Measurements from ENCODE around the gene DHX35.

The DHX35 gene

GRCh38 chr20:39044501-39044900 lies 82.4 kb downstream of the DHX35 start:
- H3K4me3 ChIP-seq (ENCODE audit: low read length) = no peak overlapping the region
- TF ChIP-seq CTCF (conservative IDR thresholded peaks at IDR 0.05; ENCODE audit: low read length) = no peak
- DNase-seq (ENCODE audit: low read depth) = no peak

GRCh38 chr20:39045676-39046075 lies 83.5 kb downstream of the DHX35 start:
- no peak for DNase-seq (ENCODE audit: low read depth)
- no peak for TF ChIP-seq CTCF (conservative IDR thresholded peaks at IDR 0.05; ENCODE audit: low read length)
- H3K4me3 ChIP-seq (ENCODE audit: low read length) = no peak overlapping the region

- no peak overlapping the region for H3K4me3 ChIP-seq (ENCODE audit: low read length)
- no peak for TF ChIP-seq CTCF (conservative IDR thresholded peaks at IDR 0.05; ENCODE audit: low read length)
- no peak for DNase-seq (ENCODE audit: low read depth)
Measured at GRCh38 chr20:39047417-39047985, 85.4 kb downstream of the DHX35 start.

DNA sequence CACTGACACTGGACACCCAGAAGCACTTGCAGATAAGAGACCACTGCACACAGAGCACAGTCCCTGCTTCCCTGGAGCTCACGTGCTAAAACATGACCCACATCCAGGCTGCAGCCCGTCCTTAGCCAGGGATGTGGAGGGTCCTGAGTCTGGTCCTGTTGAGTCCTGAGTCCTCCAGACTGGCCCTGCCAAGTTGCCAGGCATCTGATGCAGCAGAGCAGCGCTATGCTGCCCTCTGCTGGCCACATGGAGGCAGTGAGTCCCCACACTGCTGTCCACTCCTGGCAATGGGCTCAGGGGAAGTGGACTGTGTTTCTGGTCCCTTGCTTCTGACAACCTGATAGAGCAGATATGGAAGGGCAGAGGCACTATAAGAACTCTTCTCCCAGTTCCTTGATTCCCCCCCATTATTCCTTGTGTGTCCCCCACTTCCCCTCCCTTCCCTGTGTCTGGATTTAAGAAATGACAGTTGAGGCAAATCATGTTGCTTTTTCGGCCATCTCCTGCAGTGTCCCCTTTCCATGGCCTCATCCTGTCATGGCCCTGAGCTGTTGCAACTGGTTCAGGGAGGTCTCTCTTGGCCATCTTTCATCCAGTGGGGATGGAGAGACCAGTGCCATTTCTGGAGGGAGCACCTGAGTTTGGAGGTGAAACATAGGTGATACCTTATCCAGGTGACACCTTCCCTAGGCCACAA lies 86.0 kb downstream of the DHX35 start:
- peak; percentile 71 for DNase-seq (ENCODE audit: low read depth)

DNA sequence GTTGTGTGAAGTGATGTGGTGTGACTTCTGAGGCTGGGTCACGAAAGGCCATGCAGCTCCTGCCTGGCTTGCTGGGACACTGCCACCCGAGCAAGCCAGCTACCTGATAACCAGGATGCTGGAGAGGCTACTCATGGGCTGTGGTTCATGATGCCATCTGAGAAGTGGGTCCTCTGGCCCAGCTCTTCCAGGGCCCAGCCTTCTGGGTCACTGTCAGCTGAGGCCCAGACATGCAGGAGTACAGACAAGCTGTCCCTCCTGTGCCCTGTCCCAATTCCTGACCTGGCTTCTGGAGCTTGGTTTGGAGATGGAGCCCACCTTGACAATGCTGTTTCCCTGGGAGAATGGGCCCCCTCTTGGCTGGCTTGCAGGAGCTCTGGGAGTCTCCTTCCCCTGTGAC lies 87.0 kb downstream of the DHX35 start:
- DNase-seq (ENCODE audit: low read depth) = no peak
- H3K4me3 ChIP-seq (ENCODE audit: low read length) = peak overlapping the region; percentile 86; the same call in 1 of the 2 replicates
- no peak for TF ChIP-seq CTCF (conservative IDR thresholded peaks at IDR 0.05; ENCODE audit: low read length)

More for the DNA sequence above, 86.0 kb downstream of the DHX35 start:
- peak; percentile 99 for TF ChIP-seq CTCF (conservative IDR thresholded peaks at IDR 0.05; ENCODE audit: low read length)
- no peak overlapping the region for H3K4me3 ChIP-seq (ENCODE audit: low read length)

DNA sequence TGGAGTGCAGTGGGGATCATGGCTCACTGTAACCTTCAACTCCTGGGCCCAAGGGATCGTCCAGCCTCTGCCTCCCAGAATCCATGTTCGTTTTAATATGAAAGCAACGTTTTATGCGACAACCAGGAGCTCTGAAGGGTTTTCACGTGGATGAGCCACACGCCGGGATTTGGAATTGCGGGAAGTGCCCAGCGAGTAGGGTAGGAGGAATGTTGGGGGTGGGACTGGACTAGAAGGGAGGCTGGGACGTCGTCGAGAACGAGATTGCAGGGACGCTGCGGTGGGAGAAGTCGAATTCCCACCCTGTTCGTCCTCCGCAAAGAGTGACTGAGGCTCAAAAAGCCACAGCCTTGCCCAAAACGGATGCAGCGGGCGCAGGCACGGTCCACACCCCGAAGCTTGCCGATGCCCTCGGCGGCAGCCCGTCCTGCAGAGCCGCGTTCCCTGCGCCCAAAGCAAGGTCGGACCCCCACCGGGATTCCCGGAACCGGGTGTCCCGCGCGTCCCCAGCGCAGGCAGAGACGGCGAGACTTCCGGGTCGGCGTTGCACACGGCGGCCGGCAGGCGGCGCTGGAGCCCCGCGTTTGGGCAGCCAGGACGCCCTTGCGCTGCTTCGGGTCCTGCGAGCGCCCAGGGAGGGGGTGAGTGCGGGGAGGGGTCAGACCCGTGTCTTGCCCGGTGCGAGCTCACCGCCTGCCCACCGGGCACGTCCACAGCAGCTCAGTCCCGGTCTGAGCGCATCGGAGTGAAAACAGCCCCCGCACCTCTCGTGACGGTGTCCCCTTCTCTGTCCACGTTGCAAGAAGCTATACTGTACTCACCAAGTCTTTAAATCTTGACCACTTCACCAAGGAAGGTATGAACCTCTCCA lies 87.8 kb downstream of the DHX35 start:
- H3K4me3 ChIP-seq (ENCODE audit: low read length) = peak overlapping the region; percentile 86
- TF ChIP-seq CTCF (conservative IDR thresholded peaks at IDR 0.05; ENCODE audit: low read length) = peak; percentile 75
- DNase-seq (ENCODE audit: low read depth) = peak; percentile 55

Data from AG10803 (cell line).